ENCODE results near the gene DPYSL4.

GRCh38 chr10:132189016-132189415, 2.3 kb downstream of the DPYSL4 start:
- no peak for TF ChIP-seq CTCF (IDR thresholded peaks at IDR 0.05)
- TF ChIP-seq POLR2A (IDR thresholded peaks at IDR 0.05): no peak

All from testis (tissue), 2 donors.